LoVo (cell line): ENCODE data around the gene CTNNA3.

Experiments used
- DNase-seq: peaks from one replicate; pipeline ENCODE4 v3.0.0-alpha.2; 2016; ENCODE audit warnings: low spot score

Gene CTNNA3

GRCh38 chr10:66284621-66285020, 1411.4 kb downstream of the CTNNA3 start:
- DNase-seq, result no peak

DNA sequence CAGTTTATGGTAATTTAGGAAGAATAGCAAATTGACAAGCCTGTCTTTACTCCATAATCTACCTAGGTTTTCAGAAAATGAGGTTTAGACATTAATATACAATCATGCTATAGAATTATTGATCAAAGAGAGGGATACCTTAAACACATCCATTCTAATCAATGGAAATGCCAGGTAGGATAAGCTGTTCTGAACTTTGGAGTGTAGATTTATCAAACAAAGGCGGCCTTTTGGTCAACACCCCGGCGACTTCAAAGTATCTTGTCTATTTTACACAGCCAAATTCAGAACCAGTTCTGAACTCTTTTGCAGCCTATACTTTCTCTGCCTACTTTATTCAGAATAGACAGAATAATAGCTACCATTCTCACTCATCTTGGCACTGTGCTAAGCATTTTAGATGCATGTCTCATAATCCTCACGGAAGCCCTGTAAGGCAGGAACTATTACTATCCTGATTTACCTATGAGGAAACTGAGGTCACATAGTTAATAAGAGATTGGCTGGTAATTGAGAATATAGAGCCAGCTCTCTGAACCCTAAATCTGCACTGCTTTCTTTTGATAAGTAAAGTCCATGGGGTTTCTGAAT, 1412.0 kb downstream of the CTNNA3 start:
- no peak for DNase-seq

GRCh38 chr10:66283064-66283463, 1412.9 kb downstream of the CTNNA3 start:
- DNase-seq, result no peak

DNA sequence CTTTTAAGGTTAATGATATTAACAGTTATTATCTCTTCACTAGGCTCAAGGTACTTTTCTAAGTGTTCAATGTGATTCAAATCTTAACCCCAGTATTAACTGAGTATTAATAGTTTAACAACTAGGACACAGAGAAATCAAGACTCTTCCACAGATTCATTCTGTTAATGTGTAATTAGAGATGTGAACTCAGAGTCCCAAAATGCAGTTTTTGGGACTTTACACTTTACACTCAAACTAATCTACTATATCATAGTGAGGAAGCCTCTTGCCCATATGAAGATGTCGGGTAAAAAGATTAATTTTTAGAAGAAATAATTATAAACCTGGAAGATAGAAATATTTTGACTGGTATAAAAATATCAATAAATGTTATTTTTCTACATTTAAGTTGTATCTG, 1414.7 kb downstream of the CTNNA3 start:
- no peak for DNase-seq

GRCh38 chr10:66277481-66277880, 1418.5 kb downstream of the CTNNA3 start:
- no peak for DNase-seq

- no peak for DNase-seq
These were observed 1422.0 kb downstream of the CTNNA3 start for GRCh38 chr10:66273966-66274519.

GRCh38 chr10:66265398-66265797, 1430.6 kb downstream of the CTNNA3 start:
- DNase-seq, result no peak

DNA sequence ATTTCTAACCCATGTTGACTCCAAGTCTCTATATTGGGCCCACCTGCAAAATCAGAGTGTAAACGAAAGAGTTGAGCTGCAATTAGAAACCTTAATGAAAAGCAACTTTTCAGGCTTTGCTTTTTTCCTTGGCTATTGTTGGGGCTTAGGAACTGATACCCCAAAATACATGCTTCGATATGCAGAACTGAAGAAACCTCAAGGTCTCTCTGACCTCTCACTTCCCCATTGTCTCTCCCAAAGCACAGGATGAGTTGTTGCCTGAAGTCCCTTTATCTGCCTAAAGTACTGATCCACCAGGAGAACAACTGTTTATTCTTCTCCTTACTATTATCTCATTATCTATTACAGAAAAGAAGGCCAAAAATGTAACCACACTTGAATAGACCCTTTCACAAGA, 1436.2 kb downstream of the CTNNA3 start:
- no peak for DNase-seq

DNA sequence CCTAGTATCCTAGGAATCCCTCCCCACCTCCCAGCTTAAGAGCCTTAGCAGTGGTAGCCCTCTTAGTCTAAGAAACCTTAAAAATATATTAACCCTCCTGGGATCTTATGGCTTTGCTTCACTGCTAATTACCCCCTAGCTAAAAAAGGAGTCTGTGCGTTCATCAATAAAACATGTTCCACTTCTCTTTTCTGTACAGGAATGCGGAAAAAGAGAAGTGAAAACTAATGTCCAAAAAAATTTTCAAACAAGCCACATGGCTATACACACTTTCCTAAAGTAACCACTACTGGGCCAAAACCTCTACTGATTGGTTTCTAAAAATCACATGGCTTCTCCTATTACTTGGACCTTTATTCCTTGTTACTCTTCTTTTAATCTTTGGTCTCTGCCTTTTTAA, 1437.3 kb downstream of the CTNNA3 start:
- no peak for DNase-seq

GRCh38 chr10:66257801-66258200, 1438.2 kb downstream of the CTNNA3 start:
- no peak for DNase-seq

DNA sequence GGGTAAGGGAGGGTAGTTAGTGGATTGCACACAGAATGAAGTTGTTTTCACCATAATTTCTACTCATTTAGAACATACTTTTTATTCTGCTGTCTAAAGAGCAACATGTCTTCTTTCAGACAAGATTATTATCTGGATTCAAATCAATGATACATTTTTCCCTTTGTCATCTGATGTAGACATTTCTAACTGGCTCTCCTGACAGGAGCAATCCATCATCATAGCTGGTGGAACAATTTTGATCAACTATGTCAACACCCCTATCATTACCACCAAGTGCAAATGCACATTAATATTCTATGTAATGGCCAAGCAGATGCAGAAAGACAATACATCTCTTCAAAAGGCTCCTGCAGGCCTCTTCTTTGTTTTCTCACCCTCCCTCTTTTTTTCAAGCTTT, 1443.0 kb downstream of the CTNNA3 start:
- DNase-seq, result no peak

GRCh38 chr10:66246177-66246576, 1449.8 kb downstream of the CTNNA3 start:
- DNase-seq, result no peak

DNA sequence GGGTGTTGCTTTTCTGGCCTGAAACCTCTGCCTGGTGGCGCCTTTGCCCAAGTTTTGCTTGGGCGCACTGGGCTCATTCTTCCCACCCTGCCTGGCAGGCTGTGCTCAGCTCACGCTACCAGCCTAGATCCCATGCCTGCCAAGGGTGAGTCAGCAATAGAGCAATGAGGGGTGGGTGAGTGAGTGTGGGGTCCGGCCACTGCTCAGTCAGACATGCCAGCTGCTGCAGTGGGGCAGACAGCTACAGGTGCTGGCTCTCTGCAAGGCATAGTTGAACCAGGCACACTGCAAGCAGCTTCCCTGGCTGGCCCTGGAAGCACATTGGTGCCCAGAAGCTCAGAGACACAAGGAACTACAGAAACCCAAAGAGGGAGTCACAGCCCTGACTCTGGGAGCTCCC, 1451.0 kb downstream of the CTNNA3 start:
- DNase-seq, result no peak

- DNase-seq, result no peak
These were observed 1453.1 kb downstream of the CTNNA3 start for GRCh38 chr10:66242885-66243284.

- DNase-seq, result no peak
These were observed 1456.9 kb downstream of the CTNNA3 start for GRCh38 chr10:66239062-66239461.

DNA sequence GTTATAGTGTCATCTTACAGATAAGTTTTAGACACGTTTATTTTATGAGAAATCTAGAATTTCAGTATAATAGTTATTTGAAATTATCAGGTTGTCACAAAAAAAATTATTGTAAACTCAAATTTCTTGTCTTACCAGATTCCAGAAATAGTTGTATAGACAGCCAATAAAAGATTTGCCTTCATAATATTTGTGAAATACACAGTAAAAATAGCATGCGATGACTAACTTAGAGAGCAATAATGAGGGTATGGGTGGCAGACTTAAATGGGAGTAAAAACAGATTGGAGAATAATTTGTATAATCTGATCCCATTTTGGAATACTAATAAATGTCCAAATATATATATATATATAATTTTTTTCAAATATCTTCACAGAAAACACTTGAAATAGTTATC, 1457.7 kb downstream of the CTNNA3 start:
- no peak for DNase-seq

DNA sequence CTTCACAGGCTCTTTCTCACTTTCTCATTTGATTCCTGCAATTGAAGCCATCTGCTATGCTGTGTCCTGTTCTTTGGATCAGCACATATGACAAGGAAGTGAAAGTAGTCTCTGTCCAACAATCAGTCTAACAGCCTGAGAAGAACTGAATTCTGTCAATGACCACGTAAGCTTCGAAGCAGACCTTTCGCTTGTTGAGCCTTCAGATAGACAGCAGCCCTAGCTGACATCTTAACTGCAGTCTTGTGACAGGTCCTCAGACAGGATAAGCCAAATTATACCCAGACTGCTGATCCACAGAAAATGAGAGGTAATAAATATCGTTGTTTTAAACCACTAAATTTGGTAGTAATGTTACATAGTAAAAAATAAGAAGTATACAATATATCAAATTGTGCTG, 1461.1 kb downstream of the CTNNA3 start:
- DNase-seq, result no peak

- no peak for DNase-seq
These were observed 1467.1 kb downstream of the CTNNA3 start for GRCh38 chr10:66228887-66229286.

DNA sequence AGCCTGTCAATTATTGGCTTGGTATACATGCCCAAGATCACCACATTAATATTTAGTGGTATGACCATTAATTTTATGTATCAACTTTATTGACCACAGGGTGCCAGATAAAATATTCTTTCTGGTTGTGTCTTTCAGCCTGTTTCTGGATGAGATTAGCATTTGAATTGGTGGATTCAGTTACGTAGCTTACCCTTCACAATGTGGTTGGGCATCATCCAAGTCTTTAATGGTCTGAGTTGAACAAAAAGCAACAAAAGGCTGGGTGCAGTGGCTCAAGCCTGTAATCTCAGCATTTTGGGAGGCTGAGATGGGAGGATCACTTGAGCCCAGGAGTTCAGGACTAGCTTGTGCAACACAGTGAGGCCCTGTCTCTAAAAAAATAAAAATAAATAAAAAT, 1472.3 kb downstream of the CTNNA3 start:
- no peak for DNase-seq

DNA sequence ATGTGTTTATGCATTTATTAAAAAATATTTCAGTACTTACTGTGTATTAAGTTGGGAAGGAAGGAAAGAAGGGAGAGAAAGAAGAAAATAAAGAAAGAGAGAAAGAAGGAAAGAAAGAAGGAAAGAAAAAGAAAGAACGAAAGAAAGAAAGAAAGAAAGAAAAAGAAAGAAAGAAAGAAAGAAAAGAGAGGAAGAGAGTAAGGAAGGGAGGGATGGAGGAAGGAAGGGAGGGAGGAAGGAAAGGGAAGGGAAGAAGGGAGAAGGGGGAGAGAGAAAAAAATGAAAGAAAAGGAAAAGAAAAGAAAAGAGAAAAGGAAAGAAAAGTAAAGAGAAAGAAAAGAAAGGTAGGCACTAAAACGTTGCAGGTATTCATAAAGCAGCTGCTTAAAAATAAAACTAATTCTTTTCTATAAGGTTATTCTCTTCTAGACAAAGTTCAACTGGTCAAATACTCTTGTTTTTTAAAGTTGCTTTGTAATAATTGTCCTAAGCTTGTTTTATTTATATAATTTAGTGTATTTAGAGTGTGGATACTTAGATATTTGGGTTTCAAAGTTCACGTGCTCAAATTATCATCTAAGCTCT, 1473.4 kb downstream of the CTNNA3 start:
- DNase-seq, result no peak

DNA sequence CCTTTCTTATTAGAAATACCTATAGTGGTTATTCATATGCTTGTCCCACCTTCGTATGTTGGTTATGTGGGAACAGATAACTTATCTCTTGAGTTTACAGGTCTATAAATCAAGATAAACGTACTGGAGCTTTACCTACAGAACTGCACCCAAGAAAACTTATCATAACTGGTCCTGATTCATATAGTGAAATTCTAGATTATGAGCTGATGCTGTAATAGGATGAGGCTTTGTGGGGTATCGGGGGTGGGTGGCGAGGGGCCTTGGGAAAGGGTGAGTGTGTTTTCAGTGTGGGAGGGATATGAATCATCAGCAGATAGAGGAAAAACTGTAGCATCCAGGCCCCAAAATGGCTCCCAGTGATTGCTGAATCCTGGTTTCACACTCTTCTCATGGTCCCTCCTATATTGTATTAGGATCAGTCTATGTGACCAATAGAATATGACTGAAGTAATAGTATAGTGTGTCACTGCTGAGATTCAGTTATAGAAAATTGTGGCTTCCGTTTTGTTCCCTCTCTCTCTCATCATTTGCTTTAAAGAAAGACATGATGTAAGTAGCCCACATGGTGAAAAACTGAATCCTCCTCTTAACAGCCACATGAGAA, 1476.9 kb downstream of the CTNNA3 start:
- no peak for DNase-seq

GRCh38 chr10:66218289-66218688, 1477.7 kb downstream of the CTNNA3 start:
- no peak for DNase-seq

DNA sequence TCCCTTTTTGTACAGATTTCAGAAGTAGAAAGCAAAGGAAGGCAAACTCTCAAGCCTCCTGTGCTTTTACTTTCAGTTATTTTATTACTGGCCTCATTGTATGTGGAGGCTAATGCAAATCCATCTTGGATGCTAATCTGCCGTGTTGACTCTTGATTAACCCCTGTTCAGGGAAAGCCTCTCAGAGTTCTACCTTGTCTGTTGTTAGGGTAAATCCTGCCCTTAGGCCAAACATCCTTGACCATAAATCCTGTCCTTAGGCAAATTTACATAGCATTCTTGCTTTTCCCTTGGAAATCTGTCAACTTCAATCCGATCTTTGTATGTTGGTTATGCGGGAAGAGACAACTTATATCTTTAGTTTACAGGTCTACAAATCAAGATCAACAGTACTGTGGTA, 1480.1 kb downstream of the CTNNA3 start:
- DNase-seq, result no peak
